ENCODE data around the gene MAP7D2.

The MAP7D2 gene

GRCh38 chrX:19964017-19964710, 152.5 kb downstream of the MAP7D2 start:
- DNase-seq: no peak

DNA sequence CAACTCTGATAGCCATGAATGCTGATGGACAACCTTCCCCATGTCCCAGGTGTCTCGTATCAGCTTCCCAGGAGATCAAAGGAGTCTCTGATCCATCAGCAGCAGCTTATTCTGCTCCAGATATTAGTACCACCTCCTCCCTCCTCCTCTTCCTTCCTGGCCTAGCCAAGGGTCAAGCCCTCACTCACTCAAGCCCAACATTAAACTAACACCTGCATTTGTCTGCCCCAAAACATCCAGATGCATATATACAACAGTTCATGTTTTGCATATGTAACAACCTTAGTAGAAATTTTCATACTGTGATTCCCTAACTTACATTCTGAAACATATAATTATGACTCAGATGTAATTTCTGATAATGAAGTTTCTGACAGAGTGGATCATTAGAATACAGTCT, 155.8 kb downstream of the MAP7D2 start:
- DNase-seq: no peak

DNA sequence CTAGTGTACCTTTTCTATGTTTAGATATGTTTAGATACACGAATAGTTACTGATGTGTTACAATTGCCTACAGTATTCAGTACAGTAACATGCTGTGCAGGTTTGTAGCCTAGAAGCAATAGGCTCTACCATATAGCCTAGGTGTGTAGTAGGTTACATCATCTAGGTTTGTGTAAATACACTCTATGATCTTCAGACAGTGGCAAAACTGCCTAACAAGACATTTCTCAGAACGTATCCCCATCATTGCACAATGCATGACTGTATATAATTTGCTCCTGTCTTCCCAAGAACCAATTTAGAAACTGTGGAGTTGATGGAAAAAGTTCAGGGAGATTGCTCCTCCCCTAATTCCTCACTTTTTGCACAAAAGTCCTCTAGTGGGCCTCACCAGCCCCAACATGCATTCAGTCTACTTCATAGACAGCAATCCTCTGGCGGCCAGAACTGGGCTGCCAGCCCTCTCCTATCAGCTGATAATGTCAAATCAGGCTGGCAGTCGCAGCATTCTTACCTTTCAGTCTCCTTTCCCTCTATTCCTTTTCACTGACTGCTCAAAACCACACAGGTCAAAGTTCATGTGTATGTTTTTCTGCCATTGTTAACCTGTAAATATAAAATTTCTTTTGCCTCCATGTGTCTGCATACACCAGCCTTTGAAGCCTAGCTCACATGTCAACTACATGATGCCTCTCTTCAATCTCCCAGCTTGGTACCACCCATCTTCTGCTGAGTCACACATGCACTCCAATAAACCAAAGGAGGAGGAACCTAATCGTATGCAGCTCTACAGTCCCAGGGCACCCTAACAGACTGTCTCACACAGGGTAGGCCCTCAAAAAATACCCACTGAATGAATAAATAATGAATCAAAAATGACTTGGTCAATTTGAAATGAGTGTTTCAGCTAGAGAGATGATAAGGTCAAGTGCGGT, 157.9 kb downstream of the MAP7D2 start:
- DNase-seq: no peak

- DNase-seq: no peak
Measured at GRCh38 chrX:19956923-19957322, 159.8 kb downstream of the MAP7D2 start.

Data from CD4-positive, alpha-beta T cell treated with Interleukin-12 subunit alpha and Interleukin-12 subunit beta, for 1 hour (primary cell).